ENCODE data around the gene ZNF570. TPM values are rescaled to one million over a fixed set of nuclear protein-coding genes. Genes with fewer than 3 reads are reported as not detected.

The ZNF570 gene
- total and polyA plus RNA-seq, 2 of the 13 experiments (the other 11 are each of a cell fraction or from before 2014, with no cell fraction given): 1.0 to 4.4 TPM

DNA sequence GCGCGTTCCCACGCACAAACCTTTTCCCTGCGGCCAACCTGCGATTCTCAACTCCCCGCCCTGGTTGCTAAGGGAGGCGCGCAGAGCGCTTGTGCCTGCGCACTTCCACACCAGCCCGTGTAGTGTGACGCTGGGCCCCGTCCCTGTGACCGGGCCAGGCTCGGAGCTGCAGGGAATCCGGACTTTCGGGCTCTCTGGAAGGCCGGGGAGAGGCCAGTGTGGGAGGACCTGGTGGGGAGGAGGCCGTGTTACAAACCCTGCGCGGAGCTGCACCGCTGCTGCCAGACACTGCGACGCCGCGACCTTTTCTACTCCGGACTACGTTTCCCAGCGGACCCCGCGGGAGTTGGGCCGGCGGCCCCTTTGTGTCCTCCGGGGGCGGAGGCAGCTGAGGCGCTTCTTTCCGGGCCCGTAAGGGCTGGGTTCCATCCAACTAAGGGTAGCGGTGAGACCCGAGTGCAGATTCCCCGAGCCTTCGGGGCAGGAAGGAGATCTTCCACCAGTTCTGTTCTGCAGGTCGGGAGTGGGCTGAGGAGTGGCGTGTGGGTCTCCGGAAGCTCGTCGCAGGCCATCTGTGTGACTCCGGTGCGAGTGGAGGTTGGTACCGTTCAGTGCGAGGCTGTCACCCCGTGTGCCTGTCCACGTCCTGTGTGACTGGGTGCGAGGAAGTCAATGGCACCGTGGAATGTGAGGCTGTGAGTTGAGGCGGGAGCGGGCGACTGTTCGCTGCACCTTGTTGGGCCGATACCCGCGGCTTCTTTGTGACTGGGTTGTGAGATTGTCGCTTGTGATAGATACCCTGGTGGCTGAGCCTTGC is at the start of gene ZNF570 (continued):
- TF ChIP-seq, protein P1, sequence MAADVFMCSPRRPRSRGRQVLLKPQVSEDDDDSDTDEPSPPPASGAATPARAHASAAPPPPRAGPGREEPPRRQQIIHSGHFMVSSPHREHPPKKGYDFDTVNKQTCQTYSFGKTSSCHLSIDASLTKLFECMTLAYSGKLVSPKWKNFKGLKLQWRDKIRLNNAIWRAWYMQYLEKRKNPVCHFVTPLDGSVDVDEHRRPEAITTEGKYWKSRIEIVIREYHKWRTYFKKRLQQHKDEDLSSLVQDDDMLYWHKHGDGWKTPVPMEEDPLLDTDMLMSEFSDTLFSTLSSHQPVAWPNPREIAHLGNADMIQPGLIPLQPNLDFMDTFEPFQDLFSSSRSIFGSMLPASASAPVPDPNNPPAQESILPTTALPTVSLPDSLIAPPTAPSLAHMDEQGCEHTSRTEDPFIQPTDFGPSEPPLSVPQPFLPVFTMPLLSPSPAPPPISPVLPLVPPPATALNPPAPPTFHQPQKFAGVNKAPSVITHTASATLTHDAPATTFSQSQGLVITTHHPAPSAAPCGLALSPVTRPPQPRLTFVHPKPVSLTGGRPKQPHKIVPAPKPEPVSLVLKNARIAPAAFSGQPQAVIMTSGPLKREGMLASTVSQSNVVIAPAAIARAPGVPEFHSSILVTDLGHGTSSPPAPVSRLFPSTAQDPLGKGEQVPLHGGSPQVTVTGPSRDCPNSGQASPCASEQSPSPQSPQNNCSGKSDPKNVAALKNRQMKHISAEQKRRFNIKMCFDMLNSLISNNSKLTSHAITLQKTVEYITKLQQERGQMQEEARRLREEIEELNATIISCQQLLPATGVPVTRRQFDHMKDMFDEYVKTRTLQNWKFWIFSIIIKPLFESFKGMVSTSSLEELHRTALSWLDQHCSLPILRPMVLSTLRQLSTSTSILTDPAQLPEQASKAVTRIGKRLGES (CRISPR knock-in tag; IDR thresholded peaks at IDR 0.05; ENCODE audit: borderline replicate concordance): no peak
- TF ChIP-seq BHLHE40 (IDR thresholded peaks at IDR 0.05; ENCODE audit: low read length): peak; percentile 34; the same call in 1 of the 2 replicates
- TF ChIP-seq GMEB1 (CRISPR knock-in tag; IDR thresholded peaks at IDR 0.05; ENCODE audit: borderline replicate concordance): peak; percentile 76; the same call in 1 of the 2 replicates
- TF ChIP-seq FOXK1 (CRISPR knock-in tag; IDR thresholded peaks at IDR 0.05; ENCODE audit: borderline replicate concordance, low read depth): peak; percentile 76; the same call in 1 of the 2 replicates
- TF ChIP-seq ZNF138 (CRISPR knock-in tag; IDR thresholded peaks at IDR 0.05; ENCODE audit: low read depth): no peak
- TF ChIP-seq RFX1 (IDR thresholded peaks at IDR 0.05): no peak
- TF ChIP-seq KAT7 (CRISPR knock-in tag; IDR thresholded peaks at IDR 0.05; ENCODE audit: borderline replicate concordance): peak; percentile 85; the same call in 1 of the 2 replicates
- peak; percentile 96 for TF ChIP-seq ZNF143 (CRISPR knock-in tag; IDR thresholded peaks at IDR 0.05)
- TF ChIP-seq, protein P2, sequence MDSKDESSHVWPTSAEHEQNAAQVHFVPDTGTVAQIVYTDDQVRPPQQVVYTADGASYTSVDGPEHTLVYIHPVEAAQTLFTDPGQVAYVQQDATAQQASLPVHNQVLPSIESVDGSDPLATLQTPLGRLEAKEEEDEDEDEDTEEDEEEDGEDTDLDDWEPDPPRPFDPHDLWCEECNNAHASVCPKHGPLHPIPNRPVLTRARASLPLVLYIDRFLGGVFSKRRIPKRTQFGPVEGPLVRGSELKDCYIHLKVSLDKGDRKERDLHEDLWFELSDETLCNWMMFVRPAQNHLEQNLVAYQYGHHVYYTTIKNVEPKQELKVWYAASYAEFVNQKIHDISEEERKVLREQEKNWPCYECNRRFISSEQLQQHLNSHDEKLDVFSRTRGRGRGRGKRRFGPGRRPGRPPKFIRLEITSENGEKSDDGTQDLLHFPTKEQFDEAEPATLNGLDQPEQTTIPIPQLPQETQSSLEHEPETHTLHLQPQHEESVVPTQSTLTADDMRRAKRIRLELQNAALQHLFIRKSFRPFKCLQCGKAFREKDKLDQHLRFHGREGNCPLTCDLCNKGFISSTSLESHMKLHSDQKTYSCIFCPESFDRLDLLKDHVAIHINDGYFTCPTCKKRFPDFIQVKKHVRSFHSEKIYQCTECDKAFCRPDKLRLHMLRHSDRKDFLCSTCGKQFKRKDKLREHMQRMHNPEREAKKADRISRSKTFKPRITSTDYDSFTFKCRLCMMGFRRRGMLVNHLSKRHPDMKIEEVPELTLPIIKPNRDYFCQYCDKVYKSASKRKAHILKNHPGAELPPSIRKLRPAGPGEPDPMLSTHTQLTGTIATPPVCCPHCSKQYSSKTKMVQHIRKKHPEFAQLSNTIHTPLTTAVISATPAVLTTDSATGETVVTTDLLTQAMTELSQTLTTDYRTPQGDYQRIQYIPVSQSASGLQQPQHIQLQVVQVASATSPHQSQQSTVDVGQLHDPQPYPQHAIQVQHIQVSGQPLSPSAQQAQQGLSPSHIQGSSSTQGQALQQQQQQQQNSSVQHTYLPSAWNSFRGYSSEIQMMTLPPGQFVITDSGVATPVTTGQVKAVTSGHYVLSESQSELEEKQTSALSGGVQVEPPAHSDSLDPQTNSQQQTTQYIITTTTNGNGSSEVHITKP (CRISPR knock-in tag; IDR thresholded peaks at IDR 0.05; ENCODE audit: low read depth): peak; percentile 36; the same call in 1 of the 2 replicates
- TF ChIP-seq ZFP36 (IDR thresholded peaks at IDR 0.05; ENCODE audit: borderline replicate concordance, low read depth, low read length, partially characterized antibody): no peak
- TF ChIP-seq ZNF576 (CRISPR knock-in tag; IDR thresholded peaks at IDR 0.05): no peak; the same call in 1 of the 2 replicates
- no peak for TF ChIP-seq NAIF1 (CRISPR knock-in tag; IDR thresholded peaks at IDR 0.05; ENCODE audit: borderline replicate concordance)
- TF ChIP-seq FOXA1 (IDR thresholded peaks at IDR 0.05): no peak
- TF ChIP-seq FOXA1 (CRISPR knock-in tag; IDR thresholded peaks at IDR 0.05): peak; percentile 29; the same call in 1 of the 2 replicates
- TF ChIP-seq BRD4 (CRISPR knock-in tag; IDR thresholded peaks at IDR 0.05): peak; percentile 32; the same call in 1 of the 2 replicates
- no peak for TF ChIP-seq ZNF7 (CRISPR knock-in tag; IDR thresholded peaks at IDR 0.05)
- TF ChIP-seq KDM5A (IDR thresholded peaks at IDR 0.05; ENCODE audit: borderline replicate concordance, low read length): peak; percentile 73; the same call in 1 of the 2 replicates
